HepG2 (cell line): ENCODE data around the gene CACNB4. TPM values are rescaled to one million over a fixed set of nuclear protein-coding genes. Genes with fewer than 3 reads are reported as not detected.
A peak's percentile ranks its signal among the peaks of the same experiment; 100 is the strongest.

Source experiments
- ASH2L ChIP-seq: fragments of 300-600, 200-600 bp; sonication (generic); IDR thresholded peaks from 2 replicates; pipeline ENCODE4 v1.7.0; 2017; ENCODE audit warnings: low read depth, mild to moderate bottlenecking, moderate library complexity, mixed read lengths, low read length; ENCODE audit not compliant: insufficient read length
- GABPA ChIP-seq, 2 experiments: IDR thresholded peaks; 2 replicates each; pipeline ENCODE4 v1.6.1; 2011 to 2016; ENCODE audit warnings: low read depth in 2 of 2, low read length in 1 of 2, missing biosample characterization in 1 of 2, missing genetic modification characterization in 1 of 2
- GLI4 ChIP-seq: sonication (generic); formaldehyde crosslinking; IDR thresholded peaks from 2 replicates; pipeline ENCODE4 v1.5.1; 2020; ENCODE audit warnings: missing genetic modification reagents, mild to moderate bottlenecking, moderate library complexity, borderline replicate concordance
- HHEX ChIP-seq: IDR thresholded peaks from 2 replicates; pipeline ENCODE4 v1.6.1; 2016; ENCODE audit warnings: control low read depth
- HNRNPL ChIP-seq: fragments of 200-400 bp; formaldehyde crosslinking; IDR thresholded peaks from 2 replicates; pipeline ENCODE4 v1.6.1; 2017; ENCODE audit warnings: mild to moderate bottlenecking, low read depth, low read length
- MED13 ChIP-seq: sonication (generic); formaldehyde crosslinking; IDR thresholded peaks from 2 replicates; pipeline ENCODE4 v1.5.0; 2020; ENCODE audit warnings: missing genetic modification reagents
- NFKB2 ChIP-seq: sonication (generic); formaldehyde crosslinking; IDR thresholded peaks from 2 replicates; pipeline ENCODE4 v1.4.0; 2020; ENCODE audit warnings: missing genetic modification reagents, borderline replicate concordance
- TRIM24 ChIP-seq: sonication (generic); formaldehyde crosslinking; IDR thresholded peaks from 2 replicates; pipeline ENCODE4 v1.8.0; 2022; ENCODE audit warnings: mild to moderate bottlenecking, missing genetic modification reagents
- ZBTB21 ChIP-seq: sonication (generic); formaldehyde crosslinking; IDR thresholded peaks from 2 replicates; pipeline ENCODE4 v1.4.0; 2020; ENCODE audit warnings: missing genetic modification reagents
- ZNF546 ChIP-seq: sonication (generic); formaldehyde crosslinking; conservative IDR thresholded peaks from 2 replicates; pipeline ENCODE4 v1.8.1; 2023; ENCODE audit warnings: mild to moderate bottlenecking, missing genetic modification reagents
- ZNF547 ChIP-seq: sonication (generic); formaldehyde crosslinking; IDR thresholded peaks from 2 replicates; pipeline ENCODE4 v1.5.1; 2020; ENCODE audit warnings: mild to moderate bottlenecking, missing genetic modification reagents
- ZNF569 ChIP-seq: sonication (generic); formaldehyde crosslinking; IDR thresholded peaks from 2 replicates; pipeline ENCODE4 v1.5.0; 2020; ENCODE audit warnings: mild to moderate bottlenecking, missing genetic modification reagents, moderate library complexity, borderline replicate concordance
- ZNF572 ChIP-seq: sonication (generic); formaldehyde crosslinking; IDR thresholded peaks from 2 replicates; pipeline ENCODE4 v1.5.1; 2020; ENCODE audit warnings: mild to moderate bottlenecking, missing genetic modification reagents
- ZNF598 ChIP-seq: sonication (generic); formaldehyde crosslinking; IDR thresholded peaks from 2 replicates; pipeline ENCODE4 v1.5.1; 2020; ENCODE audit warnings: mild to moderate bottlenecking, missing genetic modification reagents, borderline replicate concordance
- ZNF737 ChIP-seq: sonication (generic); formaldehyde crosslinking; IDR thresholded peaks from 2 replicates; pipeline ENCODE4 v1.5.0; 2020; ENCODE audit warnings: missing genetic modification reagents, mild to moderate bottlenecking, borderline replicate concordance
- polyA plus RNA-seq, 8 experiments: library from polyadenylated mRNA; depleted of rRNA in 3 of 8; stranded (reverse) in 7 of 8; unstranded in 1 of 8; fragments of >200 nt; fragmentation: Illumina TruSeq in 4 of 8; extraction: Trizol in 4 of 8; gene quantifications; 2 replicates each; pipeline versions ENCODE4 v1.2.1 to v1.2.3, GENCODE V29; 2011 to 2016; ENCODE audit warnings: low read depth in 4 of 8, missing spikeins in 1 of 8, mixed read lengths in 1 of 8; ENCODE audit not compliant: insufficient read depth in 1 of 8
- total RNA-seq, 5 experiments: library from RNA; depleted of rRNA; stranded (reverse); fragments of >200 nt; fragmentation: Illumina TruSeq; extraction: Trizol; gene quantifications; 2 replicates each; pipeline ENCODE4 v1.2.3, GENCODE V29; 2016; ENCODE audit warnings: low read depth in 1 of 5
- TF ChIP-seq, protein P1 (sequence below): sonication (generic); formaldehyde crosslinking; IDR thresholded peaks from 2 replicates; pipeline ENCODE4 v1.5.1; 2020; ENCODE audit warnings: mild to moderate bottlenecking, missing genetic modification reagents, borderline replicate concordance
- TF ChIP-seq, protein P2 (sequence below): sonication (generic); formaldehyde crosslinking; IDR thresholded peaks from 2 replicates; pipeline ENCODE4 v1.4.0; 2020; ENCODE audit warnings: low read depth, mild to moderate bottlenecking, missing genetic modification reagents
- TF ChIP-seq, protein P3 (sequence below): sonication (generic); formaldehyde crosslinking; IDR thresholded peaks from 2 replicates; pipeline ENCODE4 v1.8.0; 2022; ENCODE audit warnings: missing genetic modification reagents, mild to moderate bottlenecking, borderline replicate concordance
- TF ChIP-seq, protein P4 (sequence below), 2 experiments: sonication (generic) in 1 of 2; formaldehyde crosslinking in 1 of 2; IDR thresholded peaks; 2 replicates each; pipeline versions ENCODE4 v1.5.1 to v1.6.1; 2011 to 2020; ENCODE audit warnings: borderline replicate concordance in 1 of 2, low read depth in 1 of 2, low read length in 1 of 2, mild to moderate bottlenecking in 1 of 2, missing genetic modification reagents in 1 of 2, moderate library complexity in 1 of 2

CACNB4 gene
- total and polyA plus RNA-seq, 2 of the 13 experiments (the other 11 are each of a cell fraction or from before 2014, with no cell fraction given) = 5.1 to 14.3 TPM

DNA sequence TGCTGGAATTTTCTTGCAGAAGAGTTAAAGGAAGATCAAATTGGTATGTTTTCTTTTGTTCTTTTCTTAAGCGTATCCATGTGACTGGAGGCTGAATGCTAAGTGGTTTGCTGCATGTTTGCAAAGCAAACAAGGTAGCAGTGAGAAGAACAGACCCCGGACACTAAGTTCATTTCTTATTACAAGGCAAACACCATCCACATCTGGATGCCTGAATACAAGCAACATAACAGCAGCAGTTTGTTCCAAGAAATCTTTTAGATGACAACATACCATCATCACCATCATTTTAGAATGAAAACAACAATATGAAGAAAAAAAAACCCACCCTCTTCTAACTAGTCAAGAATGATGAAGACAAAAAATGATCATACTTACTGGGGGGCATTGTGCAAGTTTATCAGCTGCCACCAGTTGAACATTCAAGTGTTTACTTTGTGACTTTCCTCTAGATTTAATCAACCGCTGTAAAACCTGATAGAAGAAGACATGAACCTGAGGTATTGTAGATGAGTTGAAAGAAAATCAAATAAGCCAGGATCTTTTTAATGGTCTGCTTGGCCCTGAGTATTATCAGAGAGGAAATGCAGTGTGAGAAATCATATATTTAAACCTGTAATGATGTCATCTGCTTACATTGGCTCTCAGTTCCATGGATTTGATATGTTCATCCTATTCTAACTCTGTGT lies 245.6 kb downstream of the CACNB4 start (continued):
- TF ChIP-seq, protein P1, sequence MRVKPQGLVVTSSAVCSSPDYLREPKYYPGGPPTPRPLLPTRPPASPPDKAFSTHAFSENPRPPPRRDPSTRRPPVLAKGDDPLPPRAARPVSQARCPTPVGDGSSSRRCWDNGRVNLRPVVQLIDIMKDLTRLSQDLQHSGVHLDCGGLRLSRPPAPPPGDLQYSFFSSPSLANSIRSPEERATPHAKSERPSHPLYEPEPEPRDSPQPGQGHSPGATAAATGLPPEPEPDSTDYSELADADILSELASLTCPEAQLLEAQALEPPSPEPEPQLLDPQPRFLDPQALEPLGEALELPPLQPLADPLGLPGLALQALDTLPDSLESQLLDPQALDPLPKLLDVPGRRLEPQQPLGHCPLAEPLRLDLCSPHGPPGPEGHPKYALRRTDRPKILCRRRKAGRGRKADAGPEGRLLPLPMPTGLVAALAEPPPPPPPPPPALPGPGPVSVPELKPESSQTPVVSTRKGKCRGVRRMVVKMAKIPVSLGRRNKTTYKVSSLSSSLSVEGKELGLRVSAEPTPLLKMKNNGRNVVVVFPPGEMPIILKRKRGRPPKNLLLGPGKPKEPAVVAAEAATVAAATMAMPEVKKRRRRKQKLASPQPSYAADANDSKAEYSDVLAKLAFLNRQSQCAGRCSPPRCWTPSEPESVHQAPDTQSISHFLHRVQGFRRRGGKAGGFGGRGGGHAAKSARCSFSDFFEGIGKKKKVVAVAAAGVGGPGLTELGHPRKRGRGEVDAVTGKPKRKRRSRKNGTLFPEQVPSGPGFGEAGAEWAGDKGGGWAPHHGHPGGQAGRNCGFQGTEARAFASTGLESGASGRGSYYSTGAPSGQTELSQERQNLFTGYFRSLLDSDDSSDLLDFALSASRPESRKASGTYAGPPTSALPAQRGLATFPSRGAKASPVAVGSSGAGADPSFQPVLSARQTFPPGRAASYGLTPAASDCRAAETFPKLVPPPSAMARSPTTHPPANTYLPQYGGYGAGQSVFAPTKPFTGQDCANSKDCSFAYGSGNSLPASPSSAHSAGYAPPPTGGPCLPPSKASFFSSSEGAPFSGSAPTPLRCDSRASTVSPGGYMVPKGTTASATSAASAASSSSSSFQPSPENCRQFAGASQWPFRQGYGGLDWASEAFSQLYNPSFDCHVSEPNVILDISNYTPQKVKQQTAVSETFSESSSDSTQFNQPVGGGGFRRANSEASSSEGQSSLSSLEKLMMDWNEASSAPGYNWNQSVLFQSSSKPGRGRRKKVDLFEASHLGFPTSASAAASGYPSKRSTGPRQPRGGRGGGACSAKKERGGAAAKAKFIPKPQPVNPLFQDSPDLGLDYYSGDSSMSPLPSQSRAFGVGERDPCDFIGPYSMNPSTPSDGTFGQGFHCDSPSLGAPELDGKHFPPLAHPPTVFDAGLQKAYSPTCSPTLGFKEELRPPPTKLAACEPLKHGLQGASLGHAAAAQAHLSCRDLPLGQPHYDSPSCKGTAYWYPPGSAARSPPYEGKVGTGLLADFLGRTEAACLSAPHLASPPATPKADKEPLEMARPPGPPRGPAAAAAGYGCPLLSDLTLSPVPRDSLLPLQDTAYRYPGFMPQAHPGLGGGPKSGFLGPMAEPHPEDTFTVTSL (CRISPR knock-in tag) = peak; percentile 52; the same call in 1 of the 2 replicates
- TF ChIP-seq HNRNPL = no peak
- TF ChIP-seq MED13 (CRISPR knock-in tag) = no peak
- TF ChIP-seq ZNF598 (CRISPR knock-in tag) = no peak
- no peak for TF ChIP-seq ZNF569 (CRISPR knock-in tag)
- TF ChIP-seq HHEX = no peak
- no peak for TF ChIP-seq GLI4
- TF ChIP-seq ASH2L = peak; percentile 52
- TF ChIP-seq, protein P2, sequence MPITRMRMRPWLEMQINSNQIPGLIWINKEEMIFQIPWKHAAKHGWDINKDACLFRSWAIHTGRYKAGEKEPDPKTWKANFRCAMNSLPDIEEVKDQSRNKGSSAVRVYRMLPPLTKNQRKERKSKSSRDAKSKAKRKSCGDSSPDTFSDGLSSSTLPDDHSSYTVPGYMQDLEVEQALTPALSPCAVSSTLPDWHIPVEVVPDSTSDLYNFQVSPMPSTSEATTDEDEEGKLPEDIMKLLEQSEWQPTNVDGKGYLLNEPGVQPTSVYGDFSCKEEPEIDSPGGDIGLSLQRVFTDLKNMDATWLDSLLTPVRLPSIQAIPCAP (CRISPR knock-in tag) = no peak
- TF ChIP-seq ZNF546 (CRISPR knock-in tag) = no peak
- no peak for TF ChIP-seq ZBTB21 (CRISPR knock-in tag)
- TF ChIP-seq, protein P3, sequence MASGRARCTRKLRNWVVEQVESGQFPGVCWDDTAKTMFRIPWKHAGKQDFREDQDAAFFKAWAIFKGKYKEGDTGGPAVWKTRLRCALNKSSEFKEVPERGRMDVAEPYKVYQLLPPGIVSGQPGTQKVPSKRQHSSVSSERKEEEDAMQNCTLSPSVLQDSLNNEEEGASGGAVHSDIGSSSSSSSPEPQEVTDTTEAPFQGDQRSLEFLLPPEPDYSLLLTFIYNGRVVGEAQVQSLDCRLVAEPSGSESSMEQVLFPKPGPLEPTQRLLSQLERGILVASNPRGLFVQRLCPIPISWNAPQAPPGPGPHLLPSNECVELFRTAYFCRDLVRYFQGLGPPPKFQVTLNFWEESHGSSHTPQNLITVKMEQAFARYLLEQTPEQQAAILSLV (CRISPR knock-in tag) = no peak
- no peak for TF ChIP-seq ZNF547 (CRISPR knock-in tag)
- no peak for TF ChIP-seq ZNF572
- no peak for TF ChIP-seq ZNF737 (CRISPR knock-in tag)
- TF ChIP-seq NFKB2 (CRISPR knock-in tag) = no peak
- no peak for TF ChIP-seq GABPA (IDR thresholded peaks at IDR 0.05; ENCODE audit: low read depth, low read length)
- TF ChIP-seq GABPA (CRISPR knock-in tag; IDR thresholded peaks at IDR 0.05; ENCODE audit: low read depth) = 0 out of 2 replicates have a peak, but pooled peaks have one; percentile 19
- TF ChIP-seq TRIM24 (CRISPR knock-in tag) = no peak
- TF ChIP-seq, protein P4, sequence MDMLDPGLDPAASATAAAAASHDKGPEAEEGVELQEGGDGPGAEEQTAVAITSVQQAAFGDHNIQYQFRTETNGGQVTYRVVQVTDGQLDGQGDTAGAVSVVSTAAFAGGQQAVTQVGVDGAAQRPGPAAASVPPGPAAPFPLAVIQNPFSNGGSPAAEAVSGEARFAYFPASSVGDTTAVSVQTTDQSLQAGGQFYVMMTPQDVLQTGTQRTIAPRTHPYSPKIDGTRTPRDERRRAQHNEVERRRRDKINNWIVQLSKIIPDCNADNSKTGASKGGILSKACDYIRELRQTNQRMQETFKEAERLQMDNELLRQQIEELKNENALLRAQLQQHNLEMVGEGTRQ (IDR thresholded peaks at IDR 0.05; ENCODE audit: low read depth, low read length) = no peak
- TF ChIP-seq, protein P4 (CRISPR knock-in tag; IDR thresholded peaks at IDR 0.05; ENCODE audit: borderline replicate concordance) = no peak
